Neural progenitor cell (in vitro differentiated cells): ENCODE data around the gene RIPOR2.

Experiments used
- EZH2 ChIP-seq: fragments of 200-600 bp; sonication (generic); IDR thresholded peaks from 2 replicates; pipeline ENCODE4 v1.6.1; 2017; ENCODE audit warnings: antibody characterized with exemption, mild to moderate bottlenecking, moderate library complexity
- EZH2phosphoT487 ChIP-seq: fragments of 200-600 bp; sonication (generic); IDR thresholded peaks from 2 replicates; pipeline ENCODE4 v1.6.1; 2017; ENCODE audit warnings: antibody characterized with exemption
- TF ChIP-seq, protein P1 (sequence below): fragments of 200-600 bp; sonication (generic); IDR thresholded peaks from 2 replicates; pipeline ENCODE4 v1.5.1; 2017; ENCODE audit warnings: antibody characterized with exemption, mild to moderate bottlenecking

DNA sequence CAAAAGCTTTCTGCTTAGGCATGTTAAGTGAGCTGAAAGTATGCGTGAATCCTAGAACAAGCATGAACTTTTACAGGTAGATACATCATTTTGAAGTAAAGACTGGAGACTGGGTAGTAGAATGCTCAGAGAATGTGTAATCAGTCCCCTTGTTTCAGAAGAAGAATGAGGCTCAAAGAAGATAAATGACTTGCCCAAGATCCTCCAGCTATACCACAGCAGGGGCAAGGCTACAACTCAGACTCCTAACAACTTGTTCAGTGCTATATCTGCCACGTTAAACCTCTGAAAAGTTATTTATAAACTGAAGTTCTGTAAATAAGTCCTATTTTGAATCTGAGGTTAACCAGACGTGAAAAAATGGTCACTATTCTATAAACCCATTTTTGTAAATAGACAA is 2.9 kb downstream of the RIPOR2 start:
- TF ChIP-seq, protein P1, sequence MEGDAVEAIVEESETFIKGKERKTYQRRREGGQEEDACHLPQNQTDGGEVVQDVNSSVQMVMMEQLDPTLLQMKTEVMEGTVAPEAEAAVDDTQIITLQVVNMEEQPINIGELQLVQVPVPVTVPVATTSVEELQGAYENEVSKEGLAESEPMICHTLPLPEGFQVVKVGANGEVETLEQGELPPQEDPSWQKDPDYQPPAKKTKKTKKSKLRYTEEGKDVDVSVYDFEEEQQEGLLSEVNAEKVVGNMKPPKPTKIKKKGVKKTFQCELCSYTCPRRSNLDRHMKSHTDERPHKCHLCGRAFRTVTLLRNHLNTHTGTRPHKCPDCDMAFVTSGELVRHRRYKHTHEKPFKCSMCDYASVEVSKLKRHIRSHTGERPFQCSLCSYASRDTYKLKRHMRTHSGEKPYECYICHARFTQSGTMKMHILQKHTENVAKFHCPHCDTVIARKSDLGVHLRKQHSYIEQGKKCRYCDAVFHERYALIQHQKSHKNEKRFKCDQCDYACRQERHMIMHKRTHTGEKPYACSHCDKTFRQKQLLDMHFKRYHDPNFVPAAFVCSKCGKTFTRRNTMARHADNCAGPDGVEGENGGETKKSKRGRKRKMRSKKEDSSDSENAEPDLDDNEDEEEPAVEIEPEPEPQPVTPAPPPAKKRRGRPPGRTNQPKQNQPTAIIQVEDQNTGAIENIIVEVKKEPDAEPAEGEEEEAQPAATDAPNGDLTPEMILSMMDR, result no peak
- TF ChIP-seq EZH2 (no peak), EZH2phosphoT487 (no peak)
